HepG2 (cell line): ENCODE data around the gene STK38L. TPM values are rescaled to one million over a fixed set of nuclear protein-coding genes. Genes with fewer than 3 reads are reported as not detected.
A peak's percentile ranks its signal among the peaks of the same experiment; 100 is the strongest.

ENCODE experiments used
- ATAC-seq: fragments of 200-7000 bp; cut with Tn5 transposase; 3 replicates; pipeline ENCODE4 v1.9.1; 2020; ENCODE audit warnings: mild to moderate bottlenecking, moderate library complexity
- BruUV-seq: library from RNA; stranded (reverse); fragments of 400-500 nt; replicated peaks from 2 replicates; lab custom pipeline; 2021; lab: Mats Ljungman, UMichigan
- CTCF ChIA-PET: fragments of 300-600 bp; formaldehyde crosslinking; extraction: SDS; loops from one replicate; lab custom pipeline; 2021; ENCODE audit warnings: low total read pairs, inconsistent platforms, low intra/inter-chr PET ratio; lab: Yijun Ruan, JAX
- POLR2A ChIA-PET: fragments of 350-600 bp; sonication (Branson Sonifier 250); formaldehyde crosslinking; loops from one replicate; lab custom pipeline; 2020; ENCODE audit warnings: antibody characterized with exemption, inconsistent platforms; lab: Yijun Ruan, JAX
- DNase-seq: peaks from one replicate; pipeline ENCODE4 v3.0.0-alpha.2; 2015; ENCODE audit warnings: low spot score
- FAIRE-seq: peaks from 3 replicates; lab custom pipeline; 2011; peaks lifted over from hg19 to GRCh38; lab: Jason Lieb, UNC
- H2AFZ ChIP-seq: one replicate; pipeline ENCODE4 v1.6.1; 2011; ENCODE audit warnings: low read length, inconsistent platforms
- H3K27ac ChIP-seq: fragments of 300-600 bp; 3 replicates; pipeline ENCODE4 v1.8.0; 2011; ENCODE audit warnings: mixed run types, mild to moderate bottlenecking, mixed read lengths, low read length, inconsistent platforms; ENCODE audit not compliant: insufficient read depth; ENCODE audit errors: extremely low read length
- H3K27me3 ChIP-seq, 2 experiments: fragments of 200-600 bp in 1 of 2; 2 replicates in 1 of 2; 3 replicates in 1 of 2; pipeline versions ENCODE4 v1.6.0 to v1.8.0; 2011; ENCODE audit warnings: low read length in 2 of 2, mild to moderate bottlenecking in 2 of 2, moderate library complexity in 2 of 2, inconsistent platforms in 1 of 2; ENCODE audit not compliant: insufficient read depth in 2 of 2, control insufficient read depth in 1 of 2
- H3K36me3 ChIP-seq, 2 experiments: fragments of 200-600 bp in 1 of 2; replicated peaks in 1 of 2; 2 replicates in 1 of 2; 3 replicates in 1 of 2; pipeline versions ENCODE4 v1.5.1 to v1.8.0; 2011; ENCODE audit warnings: low read length in 2 of 2, inconsistent platforms in 1 of 2; ENCODE audit not compliant: insufficient read depth in 2 of 2, control insufficient read depth in 1 of 2
- H3K4me1 ChIP-seq: 2 replicates; pipeline ENCODE4 v1.5.1; 2012; ENCODE audit warnings: low read length, inconsistent platforms; ENCODE audit not compliant: insufficient read depth
- H3K4me2 ChIP-seq: 2 replicates; pipeline ENCODE4 v1.6.0; 2011; ENCODE audit warnings: low read depth, low read length, inconsistent platforms
- H3K4me3 ChIP-seq, 3 experiments: fragments of 200-600 bp in 1 of 3; sonication (generic), shearing (Covaris generic) in 1 of 3; replicated peaks in 1 of 3; 2 replicates each; pipeline ENCODE4 v1.5.1; 2011 to 2016; ENCODE audit warnings: low read length in 3 of 3, inconsistent platforms in 2 of 3, low read depth in 2 of 3, mild to moderate bottlenecking in 2 of 3, control low read depth in 1 of 3, mixed read lengths in 1 of 3; ENCODE audit not compliant: insufficient read depth in 1 of 3
- H3K79me2 ChIP-seq: one replicate; pipeline ENCODE4 v1.6.1; 2011; ENCODE audit warnings: low read length, inconsistent platforms; ENCODE audit not compliant: insufficient read depth
- H3K9ac ChIP-seq: 2 replicates; pipeline ENCODE4 v1.6.0; 2011; ENCODE audit warnings: mild to moderate bottlenecking, low read depth, low read length, inconsistent platforms; ENCODE audit not compliant: insufficient read depth
- H3K9me3 ChIP-seq: 2 replicates; pipeline ENCODE4 v1.5.1; 2012; ENCODE audit warnings: mild to moderate bottlenecking, low read length
- H4K20me1 ChIP-seq: 2 replicates; pipeline ENCODE4 v1.6.0; 2011; ENCODE audit warnings: inconsistent platforms, mild to moderate bottlenecking, low read length, moderate library complexity; ENCODE audit not compliant: insufficient read depth
- GATAD2A ChIP-seq: IDR thresholded peaks from 2 replicates; pipeline ENCODE4 v1.6.1; 2016
- MTA1 ChIP-seq: sonication (generic); formaldehyde crosslinking; IDR thresholded peaks from 2 replicates; pipeline ENCODE4 v1.4.0; 2020; ENCODE audit warnings: missing genetic modification reagents, mild to moderate bottlenecking, borderline replicate concordance
- NKX3-1 ChIP-seq: sonication (generic); formaldehyde crosslinking; IDR thresholded peaks from 2 replicates; pipeline ENCODE4 v1.5.0; 2020; ENCODE audit warnings: missing genetic modification reagents
- SMAD1 ChIP-seq: sonication (generic); formaldehyde crosslinking; IDR thresholded peaks from 2 replicates; pipeline ENCODE4 v1.4.0; 2020; ENCODE audit warnings: missing genetic modification reagents, low read depth, mild to moderate bottlenecking, borderline replicate concordance
- SMC3 ChIP-seq: IDR thresholded peaks from 2 replicates; pipeline ENCODE4 v1.6.1; 2011; ENCODE audit warnings: low read length, improper control_type of control experiment
- TEAD3 ChIP-seq: optimal IDR thresholded peaks from 2 replicates; pipeline ENCODE3; 2016; ENCODE audit warnings: borderline replicate concordance
- THAP8 ChIP-seq: sonication (generic); formaldehyde crosslinking; IDR thresholded peaks from 2 replicates; pipeline ENCODE4 v1.5.1; 2020; ENCODE audit warnings: missing genetic modification reagents, mild to moderate bottlenecking, borderline replicate concordance
- ZFP36L1 ChIP-seq: sonication (generic); formaldehyde crosslinking; IDR thresholded peaks from 2 replicates; pipeline ENCODE4 v1.8.0; 2022; ENCODE audit warnings: mild to moderate bottlenecking, missing genetic modification reagents, moderate library complexity
- ZNF10 ChIP-seq: sonication (generic); formaldehyde crosslinking; IDR thresholded peaks from 2 replicates; pipeline ENCODE4 v1.4.0; 2020; ENCODE audit warnings: mild to moderate bottlenecking, low read depth, missing genetic modification reagents, borderline replicate concordance
- ZNF263 ChIP-seq: sonication (generic); formaldehyde crosslinking; IDR thresholded peaks from 2 replicates; pipeline ENCODE4 v1.4.0; 2020; ENCODE audit warnings: missing genetic modification reagents
- ZNF280D ChIP-seq: sonication (generic); formaldehyde crosslinking; IDR thresholded peaks from 2 replicates; pipeline ENCODE4 v1.5.1; 2020; ENCODE audit warnings: mild to moderate bottlenecking, missing genetic modification reagents
- ZSCAN31 ChIP-seq: sonication (generic); formaldehyde crosslinking; IDR thresholded peaks from 2 replicates; pipeline ENCODE4 v1.5.0; 2020; ENCODE audit warnings: low read depth, mild to moderate bottlenecking, missing genetic modification reagents
- WGBS: methylation state at CpG from one replicate; pipeline ENCODE4 v1.1.6; 2017; ENCODE audit warnings: low lambda C conversion rate; 5-methylcytosine and 5-hydroxymethylcytosine counted together
- in situ Hi-C: cut with HindIII; loops from 2 replicates; pipeline ENCODE4 v1.10.0; 2017; ENCODE audit warnings: low pct_unique_long_range_greater_than_20kb; ENCODE audit not compliant: extremely low pct_ligation_motif_present
- intact Hi-C: fragments of 100-400 bp; cut with micrococcal nuclease; formaldehyde crosslinking; loops from one replicate; pipeline ENCODE4 v1.10.0; 2022; ENCODE audit not compliant: unreplicated experiment
- polyA plus RNA-seq, 8 experiments: library from polyadenylated mRNA; depleted of rRNA in 3 of 8; stranded (reverse) in 7 of 8; unstranded in 1 of 8; fragments of >200 nt; fragmentation: Illumina TruSeq in 4 of 8; extraction: Trizol in 4 of 8; gene quantifications; 2 replicates each; pipeline versions ENCODE4 v1.2.1 to v1.2.3, GENCODE V29; 2011 to 2016; ENCODE audit warnings: low read depth in 4 of 8, missing spikeins in 1 of 8, mixed read lengths in 1 of 8; ENCODE audit not compliant: insufficient read depth in 1 of 8
- total RNA-seq, 5 experiments: library from RNA; depleted of rRNA; stranded (reverse); fragments of >200 nt; fragmentation: Illumina TruSeq; extraction: Trizol; gene quantifications; 2 replicates each; pipeline ENCODE4 v1.2.3, GENCODE V29; 2016; ENCODE audit warnings: low read depth in 1 of 5
- TF ChIP-seq, protein P1 (sequence below): sonication (generic); formaldehyde crosslinking; IDR thresholded peaks from 2 replicates; pipeline ENCODE4 v1.5.0; 2020; ENCODE audit warnings: missing genetic modification reagents

Gene STK38L
- total and polyA plus RNA-seq, 2 of the 13 experiments (the other 11 are each of a cell fraction or from before 2014, with no cell fraction given): 6.1 to 26.4 TPM

GRCh38 chr12:27331927-27332324 is 87.8 kb downstream of the STK38L start:
- no peaks in the 10 kb centered on the region for H3K36me3 ChIP-seq
- H2AFZ ChIP-seq: peak overlapping the region; percentile 87
- H3K9me3 ChIP-seq: no peaks in the 10 kb centered on the region
- H4K20me1 ChIP-seq: no peaks in the 10 kb centered on the region
- WGBS: 0% methylated on average over 3 of the region's 3 CpGs
- peak; percentile 6 for ATAC-seq
- H3K4me3 ChIP-seq: peak overlapping the region; percentile 79 to 82 (median 80)
- peaks cover 43% of the 10 kb centered on the region for H3K4me1 ChIP-seq
- H3K27ac ChIP-seq: no peak overlapping the region
- H3K79me2 ChIP-seq: peaks cover 11% of the 10 kb centered on the region
- peak overlapping the region; percentile 66; the same call in 1 of the 2 replicates for H3K9ac ChIP-seq
- peak; percentile 32 for FAIRE-seq
- DNase-seq: no peak
- H3K4me2 ChIP-seq: peak overlapping the region; percentile 93
- no peaks in the 10 kb centered on the region; a peak in 1 of 5 replicates for H3K27me3 ChIP-seq
- no TSS peak for BruUV-seq
- intact Hi-C loops: loop anchor here (1.0 to 5.0 kb wide), 2 partner anchors 52 to 305 kb away; no protein-coding TSS in a partner anchor
- POLR2A ChIA-PET: interaction anchor here (1.2 kb wide), 1 partner anchor 29 kb away, joined by 4 read pairs; no protein-coding TSS in a partner anchor
- in situ Hi-C loops: no loop called here
- TF ChIP-seq SMAD1 (CRISPR knock-in tag) (no peak), SMC3 (no peak), THAP8 (CRISPR knock-in tag) (no peak)
- CTCF ChIA-PET: no interaction called here

- Histone ChIP-seq H3K9me3 (no peaks in the 10 kb centered on the region), H2AFZ (peak overlapping the region; percentile 87), H3K27me3 (no peaks in the 10 kb centered on the region; a peak in 1 of 5 replicates), H3K4me2 (peak overlapping the region; percentile 93), H3K27ac (no peak overlapping the region), H3K79me2 (peaks cover 11% of the 10 kb centered on the region), H3K9ac (peak overlapping the region; percentile 66), H3K4me3 (peak overlapping the region; percentile 79 to 82 (median 80)), H3K36me3 (no peaks in the 10 kb centered on the region), H4K20me1 (no peaks in the 10 kb centered on the region), H3K4me1 (peaks cover 47% of the 10 kb centered on the region)
- intact Hi-C loops: loop anchor here (1.0 to 5.0 kb wide), 2 partner anchors 52 to 305 kb away; no protein-coding TSS in a partner anchor
- FAIRE-seq (no peak), DNase-seq (no peak), ATAC-seq (peak; percentile 22; the same call in 2 of the 3 replicates)
- ChIA-PET POLR2A (interaction anchor here (1.2 to 1.7 kb wide), 2 partner anchors 30 to 88 kb away, joined by 4 read pairs; partner anchors contain the start of gene STK38L), CTCF (no interaction called here)
- no TSS peak for BruUV-seq
- 3% methylated on average over 10 of the region's 10 CpGs for WGBS
- in situ Hi-C loops: no loop called here
- TF ChIP-seq ZNF280D (0 out of 2 replicates have a peak, but pooled peaks have one; percentile 35), ZFP36L1 (CRISPR knock-in tag) (0 out of 2 replicates have a peak, but pooled peaks have one; percentile 6), ZSCAN31 (CRISPR knock-in tag) (0 out of 2 replicates have a peak, but pooled peaks have one; percentile 13), NKX3-1 (CRISPR knock-in tag) (no peak), TEAD3 (CRISPR knock-in tag) (peak; percentile 16), ZNF263 (CRISPR knock-in tag) (0 out of 2 replicates have a peak, but pooled peaks have one; percentile 9), ZNF10 (CRISPR knock-in tag) (no peak), MTA1 (no peak), GATAD2A (0 out of 2 replicates have a peak, but pooled peaks have one; percentile 13)
- TF ChIP-seq, protein P1, sequence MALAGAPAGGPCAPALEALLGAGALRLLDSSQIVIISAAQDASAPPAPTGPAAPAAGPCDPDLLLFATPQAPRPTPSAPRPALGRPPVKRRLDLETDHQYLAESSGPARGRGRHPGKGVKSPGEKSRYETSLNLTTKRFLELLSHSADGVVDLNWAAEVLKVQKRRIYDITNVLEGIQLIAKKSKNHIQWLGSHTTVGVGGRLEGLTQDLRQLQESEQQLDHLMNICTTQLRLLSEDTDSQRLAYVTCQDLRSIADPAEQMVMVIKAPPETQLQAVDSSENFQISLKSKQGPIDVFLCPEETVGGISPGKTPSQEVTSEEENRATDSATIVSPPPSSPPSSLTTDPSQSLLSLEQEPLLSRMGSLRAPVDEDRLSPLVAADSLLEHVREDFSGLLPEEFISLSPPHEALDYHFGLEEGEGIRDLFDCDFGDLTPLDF (CRISPR knock-in tag): 0 out of 2 replicates have a peak, but pooled peaks have one; percentile 7
Measured at GRCh38 chr12:27332407-27332713, 88.3 kb downstream of the STK38L start.
